CD1c-positive myeloid dendritic cell (primary cell): ENCODE measurements around the gene KCNQ4.
A peak's percentile ranks its signal among the peaks of the same experiment; 100 is the strongest.

ENCODE experiments used
- DNase-seq: peaks from one replicate; pipeline ENCODE4 v3.0.0-alpha.2; 2016; ENCODE audit errors: extremely low spot score

KCNQ4 gene

GRCh38 chr1:40838980-40839942, 55.7 kb downstream of the KCNQ4 start:
- no peak for DNase-seq

- no peak for DNase-seq
These were observed 56.4 kb downstream of the KCNQ4 start for GRCh38 chr1:40839943-40840335.

- DNase-seq, result no peak
These were observed 57.1 kb downstream of the KCNQ4 start for GRCh38 chr1:40840526-40841323.

- no peak for DNase-seq
These were observed 58.0 kb downstream of the KCNQ4 start for GRCh38 chr1:40841602-40842001.

- DNase-seq, result no peak
These were observed 58.6 kb downstream of the KCNQ4 start for GRCh38 chr1:40842207-40842606.

- no peak for DNase-seq
These were observed 59.1 kb downstream of the KCNQ4 start for GRCh38 chr1:40842691-40843090.

GRCh38 chr1:40844079-40844478, 60.5 kb downstream of the KCNQ4 start:
- no peak for DNase-seq

GRCh38 chr1:40844887-40845878, 61.6 kb downstream of the KCNQ4 start:
- no peak for DNase-seq

- DNase-seq, result no peak
These were observed 62.3 kb downstream of the KCNQ4 start for GRCh38 chr1:40845895-40846294.

GRCh38 chr1:40847023-40847745, 63.6 kb downstream of the KCNQ4 start:
- DNase-seq, result no peak

- peak; percentile 56 for DNase-seq
These were observed 65.1 kb downstream of the KCNQ4 start for GRCh38 chr1:40848530-40849189.

GRCh38 chr1:40849801-40850592, 66.4 kb downstream of the KCNQ4 start:
- peak; percentile 73 for DNase-seq

- no peak for DNase-seq
These were observed 68.1 kb downstream of the KCNQ4 start for GRCh38 chr1:40851643-40852042.

- DNase-seq, result no peak
These were observed 69.7 kb downstream of the KCNQ4 start for GRCh38 chr1:40853113-40853884.

- no peak for DNase-seq
These were observed 70.2 kb downstream of the KCNQ4 start for GRCh38 chr1:40853885-40854170.

GRCh38 chr1:40855513-40855912, 71.9 kb downstream of the KCNQ4 start:
- DNase-seq, result no peak

- no peak for DNase-seq
These were observed 72.5 kb downstream of the KCNQ4 start for GRCh38 chr1:40856116-40856515.

- DNase-seq, result no peak
These were observed 73.2 kb downstream of the KCNQ4 start for GRCh38 chr1:40856656-40857302.
